Body of pancreas (tissue), 4 donors: ENCODE results near the gene USP47.

Experiments used
- CTCF ChIP-seq, 7 experiments: fragments of 450-650 bp in 4 of 7; fragments of 200-600 bp in 3 of 7; sonication (generic) in 3 of 7; IDR thresholded peaks; one replicate each; pipeline ENCODE4 v1.5.1; 2016 to 2019; ENCODE audit warnings: antibody characterized with exemption in 7 of 7
- POLR2A ChIP-seq, 3 donors: fragments of 450-650 bp; IDR thresholded peaks; one replicate each; pipeline ENCODE4 v1.6.1; 2016; ENCODE audit warnings: antibody characterized with exemption in 3 of 3, mild to moderate bottlenecking in 2 of 3

DNA sequence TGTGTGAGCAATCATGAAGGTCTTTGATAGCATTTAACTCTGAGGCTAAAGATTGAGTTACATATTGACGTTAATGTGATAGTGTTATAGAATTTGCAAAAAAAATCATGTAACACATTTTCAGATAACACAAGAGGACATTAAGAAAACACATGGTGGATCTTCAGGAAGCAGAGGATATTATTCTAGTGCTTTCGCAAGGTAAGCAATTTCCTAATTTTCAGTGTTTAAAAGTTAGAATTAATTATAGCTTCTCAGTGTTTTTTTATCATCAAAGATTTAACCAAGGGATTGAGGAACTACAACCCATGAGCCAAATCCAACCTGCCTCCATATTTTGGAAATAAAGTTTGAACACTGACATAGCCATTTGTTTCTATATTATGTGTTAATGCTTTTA is 88.1 kb downstream of the USP47 start:
- no peak for TF ChIP-seq CTCF (IDR thresholded peaks at IDR 0.05)
- TF ChIP-seq POLR2A (IDR thresholded peaks at IDR 0.05) = no peak
